Central memory CD8-positive, alpha-beta T cell (primary cell): Measurements from ENCODE around the gene LYZL1.
"Not testable (repeated sequence)": the region's sequence is repeated elsewhere in the genome, so short reads cannot be mapped to it uniquely, and the experiment has no call there.

Source experiments
- ATAC-seq: fragments of 150-1000 bp; cut with Tn5 transposase; replicated peaks from 2 replicates; pipeline ENCODE4 v1.10.0; 2022; ENCODE audit warnings: mild to moderate bottlenecking, moderate FRiP score, moderate number of reproducible peaks; ENCODE audit not compliant: poor library complexity, severe bottlenecking; ENCODE audit errors: extremely low read depth
- DNase-seq, 2 donors: peaks; one replicate each; pipeline ENCODE4 v3.0.0; 2021; ENCODE audit warnings: low spot score in 2 of 2
- H3K27ac Mint-ChIP-seq: one replicate; pipeline ENCODE4 v1.8.0; 2022; ENCODE audit warnings: low read depth, mild to moderate bottlenecking, moderate library complexity, mixed read lengths
- H3K27me3 Mint-ChIP-seq: one replicate; pipeline ENCODE4 v1.8.0; 2022; ENCODE audit warnings: mixed read lengths
- H3K36me3 Mint-ChIP-seq: one replicate; pipeline ENCODE4 v1.8.0; 2022; ENCODE audit warnings: mild to moderate bottlenecking, moderate library complexity, mixed read lengths; ENCODE audit not compliant: insufficient read depth
- H3K4me1 Mint-ChIP-seq: one replicate; pipeline ENCODE4 v1.8.0; 2022; ENCODE audit warnings: mixed read lengths
- H3K4me3 Mint-ChIP-seq: one replicate; pipeline ENCODE4 v1.8.0; 2022; ENCODE audit warnings: mild to moderate bottlenecking, moderate library complexity, mixed read lengths
- H3K9me3 Mint-ChIP-seq: one replicate; pipeline ENCODE4 v1.8.0; 2022; ENCODE audit warnings: mixed read lengths

Gene LYZL1

DNA sequence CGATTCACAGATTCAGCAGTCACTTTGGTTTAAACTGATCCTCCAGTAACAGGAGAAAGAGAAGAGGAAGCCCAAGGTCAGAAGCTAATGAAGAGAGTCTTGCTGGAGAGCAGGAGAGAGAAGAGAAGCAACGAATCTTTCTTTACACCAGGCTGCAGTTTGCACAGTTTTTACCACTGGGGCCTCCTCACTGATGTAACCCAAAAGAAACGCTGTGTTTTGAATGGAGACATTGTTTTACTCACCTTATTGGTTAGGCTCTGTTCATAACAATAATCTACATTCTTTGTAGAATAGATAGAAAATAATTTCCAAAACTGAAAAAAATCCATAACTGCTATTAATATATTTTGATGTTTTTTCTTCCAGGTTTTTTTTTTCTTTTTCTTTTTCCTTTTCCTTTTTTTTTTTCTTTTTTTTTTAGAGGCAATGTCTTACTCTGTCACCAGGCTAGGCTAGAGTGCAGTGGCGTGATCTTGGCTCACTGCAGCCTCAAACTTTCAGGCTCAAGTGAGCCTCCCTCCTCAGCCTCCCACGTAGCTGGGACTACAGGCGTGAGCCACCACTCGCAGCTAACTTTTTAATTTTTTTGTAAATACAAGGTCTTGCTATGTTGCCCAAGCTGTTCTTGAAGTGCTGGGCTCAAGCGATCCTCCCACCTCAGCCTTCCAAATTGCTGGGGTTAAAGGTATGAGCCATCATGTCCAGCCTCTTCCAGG, 27.6 kb downstream of the LYZL1 start:
- H3K27ac Mint-ChIP-seq, result no peak overlapping the region
- ATAC-seq (no peak), DNase-seq (no peak)
- no peak overlapping the region for H3K4me3 Mint-ChIP-seq
- H3K27me3 Mint-ChIP-seq, result peaks cover 74% of the 10 kb centered on the region
- peaks cover 6% of the 10 kb centered on the region for H3K4me1 Mint-ChIP-seq
- H3K9me3 Mint-ChIP-seq, result no peaks in the 10 kb centered on the region
- H3K36me3 Mint-ChIP-seq, result no peaks in the 10 kb centered on the region

DNA sequence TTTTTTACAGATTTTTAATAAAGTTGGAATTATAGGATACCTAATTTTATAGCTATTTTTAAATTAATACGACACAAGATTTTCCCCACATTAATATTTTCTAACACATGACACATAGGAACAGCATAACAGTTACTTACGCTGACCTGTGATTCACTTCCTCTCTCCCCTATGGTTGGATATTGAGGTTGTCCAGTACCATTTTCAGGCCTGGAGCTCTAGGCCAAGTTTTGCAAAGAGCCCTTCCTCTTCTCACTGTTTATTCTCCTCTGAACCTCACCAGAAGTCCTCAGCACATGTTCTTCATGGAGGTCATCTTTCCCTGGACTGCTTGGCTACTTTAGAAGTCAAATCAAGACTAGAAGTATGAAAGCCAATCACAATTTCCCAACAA, 28.2 kb downstream of the LYZL1 start:
- Mint-ChIP-seq H3K4me3 (no peak overlapping the region), H3K27me3 (peaks cover 78% of the 10 kb centered on the region), H3K27ac (no peak overlapping the region), H3K36me3 (no peaks in the 10 kb centered on the region), H3K4me1 (peaks cover 6% of the 10 kb centered on the region), H3K9me3 (no peaks in the 10 kb centered on the region)
- ATAC-seq (no peak), DNase-seq (no peak)

DNA sequence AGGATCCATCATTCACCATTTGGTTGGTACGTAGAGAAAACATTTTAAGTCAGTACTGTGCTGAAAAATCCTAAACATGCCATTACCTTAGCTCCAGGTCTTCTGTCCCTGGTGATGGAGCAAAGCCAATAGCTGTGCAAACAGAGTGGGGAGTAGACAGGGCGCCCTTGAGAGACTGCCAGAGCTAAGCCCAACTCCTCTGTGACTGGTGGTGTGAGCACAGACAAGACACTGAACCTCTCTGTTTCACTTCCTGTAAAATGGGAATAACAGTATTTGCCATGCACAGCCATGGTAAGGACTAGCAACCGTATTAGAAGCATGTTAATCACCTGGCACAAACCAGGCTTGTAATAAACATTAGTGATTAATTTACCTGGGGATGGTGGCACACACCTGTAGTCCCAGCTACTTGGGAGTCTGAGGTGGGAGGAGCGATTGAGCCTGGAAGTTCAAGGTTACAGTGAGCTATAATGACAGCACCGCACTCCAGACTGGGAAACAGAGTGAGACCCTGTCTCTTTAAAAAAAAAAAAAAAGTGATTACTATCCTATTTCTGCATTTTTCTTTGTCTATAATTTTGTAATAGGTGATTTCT, 28.7 kb downstream of the LYZL1 start:
- H3K27me3 Mint-ChIP-seq, result peaks cover 76% of the 10 kb centered on the region
- H3K27ac Mint-ChIP-seq, result no peak overlapping the region
- H3K9me3 Mint-ChIP-seq, result no peaks in the 10 kb centered on the region
- H3K4me3 Mint-ChIP-seq, result no peak overlapping the region
- peaks cover 6% of the 10 kb centered on the region for H3K4me1 Mint-ChIP-seq
- H3K36me3 Mint-ChIP-seq, result no peaks in the 10 kb centered on the region
- DNase-seq (no peak), ATAC-seq (no peak)

DNA sequence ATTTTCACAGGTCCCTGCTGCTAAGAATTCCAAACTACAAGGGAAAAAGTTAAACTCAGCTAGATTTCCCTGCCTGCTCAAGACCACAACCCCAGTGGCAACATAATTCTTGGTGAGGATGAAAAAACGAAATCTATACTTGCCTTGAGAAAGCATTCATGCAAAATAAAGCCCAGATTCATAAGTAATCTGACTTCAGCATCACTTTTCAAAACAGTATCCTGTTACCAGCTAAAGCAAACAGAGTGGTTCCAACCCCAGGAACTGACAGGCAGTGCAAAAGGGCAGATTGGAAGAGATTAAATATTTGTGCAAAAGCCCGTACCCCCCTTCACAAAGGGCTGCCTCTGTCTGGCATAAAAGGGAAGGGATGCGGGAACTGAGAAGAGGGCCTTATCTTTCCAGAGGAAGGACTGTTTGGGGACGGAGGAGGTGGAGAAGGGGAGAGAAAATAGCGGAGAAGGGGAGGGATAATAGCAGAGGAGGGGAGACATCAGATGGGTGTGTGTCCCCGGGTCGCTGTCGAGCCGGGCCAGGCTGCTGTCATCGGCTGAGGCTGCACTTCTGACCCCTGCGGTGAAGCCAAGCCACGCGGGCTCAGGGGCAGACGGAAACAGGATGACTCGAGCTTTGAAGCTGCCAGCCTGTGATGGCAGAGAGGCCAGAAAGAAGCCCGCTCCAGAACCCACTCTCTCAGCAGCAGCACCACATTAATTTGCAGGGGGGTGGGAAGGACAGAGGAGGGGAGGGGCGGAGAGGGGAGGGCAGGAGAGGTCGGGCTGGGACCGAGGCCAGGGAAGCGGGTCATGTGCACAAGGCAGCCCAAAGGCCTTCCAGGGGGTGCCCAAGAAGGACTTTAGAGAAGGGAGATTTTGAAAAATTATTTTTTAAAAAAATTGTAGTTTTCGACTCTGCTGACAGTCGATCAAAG, 29.5 kb downstream of the LYZL1 start:
- H3K4me1 Mint-ChIP-seq, H3K4me3 Mint-ChIP-seq, ATAC-seq, H3K9me3 Mint-ChIP-seq, H3K27ac Mint-ChIP-seq, H3K36me3 Mint-ChIP-seq, DNase-seq: not testable (repeated sequence)
- H3K27me3 Mint-ChIP-seq, result peaks cover 76% of the 10 kb centered on the region

DNA sequence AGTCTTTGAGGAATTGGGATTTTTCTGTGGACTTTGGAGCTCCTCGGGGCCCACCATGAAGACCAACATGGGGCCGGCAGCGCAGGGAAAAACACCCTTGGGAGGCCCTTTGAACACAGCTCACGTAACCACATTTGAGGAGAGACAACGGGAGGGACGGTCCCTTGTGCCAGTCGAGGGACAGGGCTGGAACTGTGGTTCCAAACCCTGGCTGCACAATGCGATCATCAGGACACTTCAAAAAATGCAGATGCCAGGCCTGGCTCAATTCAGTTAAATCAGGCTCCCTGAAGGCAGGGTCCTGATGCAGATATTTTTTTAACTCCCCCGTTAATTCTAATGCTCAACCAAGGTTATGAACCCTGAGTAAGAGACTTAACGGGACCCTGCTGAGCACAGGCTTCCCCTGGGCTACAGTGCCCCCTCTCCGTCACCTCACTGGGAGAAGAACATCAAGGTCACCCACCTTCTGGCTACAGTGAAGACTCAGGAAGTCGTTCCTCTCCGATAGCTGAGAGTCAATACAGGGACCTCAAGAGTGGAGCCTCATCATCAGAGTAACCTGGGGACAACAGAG, 30.4 kb downstream of the LYZL1 start:
- Mint-ChIP-seq H3K4me1 (peaks cover 6% of the 10 kb centered on the region), H3K27me3 (peaks cover 71% of the 10 kb centered on the region), H3K36me3 (no peaks in the 10 kb centered on the region), H3K4me3 (no peak overlapping the region), H3K9me3 (no peaks in the 10 kb centered on the region), H3K27ac (no peak overlapping the region)
- DNase-seq (no peak), ATAC-seq (no peak)

DNA sequence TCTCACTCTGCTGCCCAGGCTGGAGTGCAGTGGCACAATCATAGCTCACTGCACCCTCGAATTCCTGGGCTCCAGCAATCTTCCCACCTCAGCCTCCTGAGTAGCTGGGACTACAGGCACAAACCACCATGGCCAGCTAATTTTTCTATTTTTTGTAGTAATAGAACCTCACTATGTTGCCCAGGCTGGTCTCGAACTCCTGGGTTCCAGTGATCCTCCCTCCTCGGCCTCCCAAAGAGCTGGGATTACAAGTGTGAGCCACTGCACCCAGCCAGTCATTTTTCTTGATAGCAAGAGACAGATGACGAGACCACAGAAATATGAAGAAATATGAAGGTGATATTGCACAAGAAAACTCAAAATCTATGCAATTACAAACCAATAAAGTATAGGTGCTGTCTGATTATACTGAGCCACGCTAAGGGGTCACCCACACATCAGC, 31.8 kb downstream of the LYZL1 start:
- ATAC-seq, H3K36me3 Mint-ChIP-seq, H3K4me3 Mint-ChIP-seq, DNase-seq, H3K9me3 Mint-ChIP-seq, H3K27ac Mint-ChIP-seq, H3K4me1 Mint-ChIP-seq: not testable (repeated sequence)
- peaks cover 74% of the 10 kb centered on the region for H3K27me3 Mint-ChIP-seq

DNA sequence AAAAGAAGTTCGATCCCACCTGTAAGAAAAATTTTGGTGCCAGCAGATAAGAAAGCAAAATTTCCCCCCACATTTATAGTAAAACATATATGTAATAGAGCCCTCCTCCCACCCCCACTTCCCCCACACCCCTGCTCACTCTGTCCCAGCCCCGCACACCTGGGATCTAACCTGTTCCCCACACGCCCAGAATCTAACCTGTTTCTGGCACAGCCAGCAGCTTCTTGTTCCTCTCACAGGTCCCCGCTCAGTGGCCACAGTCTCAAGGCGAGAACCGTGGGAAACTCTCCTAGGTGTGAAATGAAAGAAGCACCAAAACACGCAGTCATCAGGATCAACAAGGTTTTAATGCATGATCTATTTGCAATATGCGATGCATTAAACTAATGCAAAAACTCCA, 32.8 kb downstream of the LYZL1 start:
- peaks cover 6% of the 10 kb centered on the region for H3K4me1 Mint-ChIP-seq
- ATAC-seq, result no peak
- no peaks in the 10 kb centered on the region for H3K36me3 Mint-ChIP-seq
- H3K27me3 Mint-ChIP-seq, result peaks cover 83% of the 10 kb centered on the region
- H3K9me3 Mint-ChIP-seq, result no peaks in the 10 kb centered on the region
- no peak overlapping the region for H3K4me3 Mint-ChIP-seq
- DNase-seq, result no peak
- no peak overlapping the region for H3K27ac Mint-ChIP-seq

DNA sequence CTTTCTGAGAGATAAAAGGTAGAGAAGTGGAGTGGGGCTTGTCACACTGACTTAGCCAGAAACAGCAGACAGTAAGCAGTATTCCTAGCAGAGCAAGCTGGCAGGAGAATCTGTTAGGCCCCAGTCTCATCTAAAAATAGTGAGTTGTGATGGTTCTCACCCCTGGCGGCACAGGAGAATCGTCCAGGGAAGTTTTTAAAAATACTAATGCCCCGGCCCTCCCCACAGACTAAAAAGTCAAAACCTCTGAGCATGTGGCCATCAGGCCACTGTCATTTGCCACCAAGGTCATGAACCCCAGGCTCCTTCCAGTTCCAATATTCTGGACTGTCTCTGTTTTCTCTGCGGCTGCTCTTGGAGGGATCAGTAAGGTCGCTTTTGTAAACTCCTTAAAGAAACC, 34.0 kb downstream of the LYZL1 start:
- Mint-ChIP-seq H3K4me1 (peaks cover 6% of the 10 kb centered on the region), H3K9me3 (no peaks in the 10 kb centered on the region), H3K36me3 (no peaks in the 10 kb centered on the region), H3K27ac (no peak overlapping the region), H3K27me3 (peaks cover 83% of the 10 kb centered on the region), H3K4me3 (no peak overlapping the region)
- ATAC-seq (no peak), DNase-seq (no peak)

DNA sequence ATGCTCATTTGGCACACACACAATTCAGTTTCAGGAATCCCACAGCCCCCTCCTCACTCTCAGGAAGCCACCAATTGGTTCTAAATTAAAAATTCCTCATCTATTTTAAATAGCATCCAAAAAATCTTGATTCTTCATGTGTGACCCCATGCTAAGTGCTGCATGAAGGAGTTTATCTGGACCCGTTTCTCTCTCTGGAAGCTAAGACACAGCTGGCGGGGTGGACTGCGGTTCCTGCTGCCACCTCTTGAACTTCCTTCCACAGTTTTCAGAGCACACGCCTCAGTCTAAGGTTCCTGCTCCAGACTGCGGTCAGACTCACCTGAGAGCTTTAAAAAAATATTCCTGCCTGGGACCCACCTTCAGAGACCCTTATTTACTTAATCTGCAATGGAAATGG, 34.5 kb downstream of the LYZL1 start:
- Mint-ChIP-seq H3K27me3 (peaks cover 80% of the 10 kb centered on the region), H3K36me3 (no peaks in the 10 kb centered on the region), H3K9me3 (no peaks in the 10 kb centered on the region), H3K27ac (no peak overlapping the region), H3K4me1 (peaks cover 2% of the 10 kb centered on the region), H3K4me3 (no peak overlapping the region)
- ATAC-seq (no peak), DNase-seq (no peak)

DNA sequence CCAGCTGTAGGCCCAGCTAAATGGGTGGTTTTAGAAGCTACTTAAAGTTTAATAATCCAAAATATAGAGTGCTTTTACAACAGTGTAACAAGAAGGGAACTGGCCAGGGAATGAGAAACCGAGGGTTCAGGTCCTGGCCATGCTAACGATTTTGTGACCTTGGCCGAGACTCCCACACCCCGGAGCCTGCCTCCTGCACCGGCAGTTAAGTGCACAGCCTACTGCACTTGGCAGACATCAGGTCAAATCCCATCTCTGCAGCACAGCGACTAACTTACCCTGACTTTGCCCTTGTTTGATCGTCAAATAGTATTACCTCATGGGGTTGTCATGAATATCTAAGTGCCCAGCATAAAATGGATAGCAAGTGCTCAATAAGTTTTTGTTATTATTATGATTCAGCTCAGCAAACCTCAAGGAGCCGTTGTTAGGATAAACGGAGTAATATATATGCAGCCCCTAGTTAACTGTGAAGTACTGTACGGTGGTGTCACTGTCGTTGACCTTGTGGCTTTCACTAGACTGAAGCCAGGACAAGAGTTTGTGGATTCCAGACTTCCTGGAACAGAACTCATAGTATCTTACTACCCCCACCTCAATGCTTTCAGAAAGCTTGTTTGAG, 35.5 kb downstream of the LYZL1 start:
- no peaks in the 10 kb centered on the region for H3K36me3 Mint-ChIP-seq
- no peaks in the 10 kb centered on the region for H3K4me1 Mint-ChIP-seq
- DNase-seq (no peak), ATAC-seq (no peak)
- no peak overlapping the region for H3K27ac Mint-ChIP-seq
- no peaks in the 10 kb centered on the region for H3K9me3 Mint-ChIP-seq
- peaks cover 70% of the 10 kb centered on the region for H3K27me3 Mint-ChIP-seq
- no peak overlapping the region for H3K4me3 Mint-ChIP-seq

DNA sequence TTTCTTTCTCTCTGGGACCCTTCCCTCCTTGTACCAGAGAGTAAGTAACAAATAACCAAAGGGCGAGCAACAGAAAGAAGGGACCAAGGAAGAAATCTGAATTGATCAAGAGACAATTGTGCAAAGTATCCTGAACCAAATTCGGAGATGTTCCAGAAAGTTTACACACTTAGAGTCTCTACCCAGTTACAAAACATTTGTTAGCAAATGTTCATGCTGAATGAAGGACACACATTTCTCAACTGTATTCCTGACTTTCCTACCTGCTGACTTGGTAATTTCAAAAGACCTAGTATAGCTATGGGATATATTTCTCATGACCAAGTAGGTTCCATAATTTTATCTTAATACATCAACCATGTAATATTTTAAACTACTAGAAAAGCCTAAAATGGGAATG, 37.4 kb downstream of the LYZL1 start:
- H3K27ac Mint-ChIP-seq, result no peak overlapping the region
- peaks cover 65% of the 10 kb centered on the region for H3K27me3 Mint-ChIP-seq
- H3K4me1 Mint-ChIP-seq, result no peaks in the 10 kb centered on the region
- no peaks in the 10 kb centered on the region for H3K9me3 Mint-ChIP-seq
- no peaks in the 10 kb centered on the region for H3K36me3 Mint-ChIP-seq
- H3K4me3 Mint-ChIP-seq, result no peak overlapping the region
- DNase-seq (no peak), ATAC-seq (no peak)
